Measurements from ENCODE around the gene BIRC6. TPM values are rescaled to one million over a fixed set of nuclear protein-coding genes. Genes with fewer than 3 reads are reported as not detected.
"Not testable (repeated sequence)": the region's sequence is repeated elsewhere in the genome, so short reads cannot be mapped to it uniquely, and the experiment has no call there.

The BIRC6 gene
- total RNA-seq, 1 donor from 2014 or later = 88.3 TPM

DNA sequence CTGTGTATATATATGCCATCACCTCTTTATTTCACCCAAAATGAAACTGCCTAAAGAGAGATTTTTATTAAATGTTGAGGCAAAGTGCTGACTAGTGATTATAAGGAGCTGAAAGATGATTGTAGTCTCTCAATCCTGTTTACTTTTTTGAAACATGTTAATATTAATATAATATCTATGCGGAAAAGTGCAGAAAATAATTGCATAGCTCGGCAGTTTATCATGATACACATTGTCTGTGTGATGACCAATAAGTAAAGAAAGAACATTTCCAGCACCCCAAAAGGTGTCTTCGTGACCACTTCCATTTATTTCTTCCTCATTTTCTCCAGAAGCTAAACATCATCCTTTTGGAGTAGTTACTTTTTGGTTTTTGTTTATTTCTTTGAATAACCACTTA, 99.0 kb downstream of the BIRC6 start:
- DNase-seq (no peak), ATAC-seq (no peak)
- TF ChIP-seq, protein P1, sequence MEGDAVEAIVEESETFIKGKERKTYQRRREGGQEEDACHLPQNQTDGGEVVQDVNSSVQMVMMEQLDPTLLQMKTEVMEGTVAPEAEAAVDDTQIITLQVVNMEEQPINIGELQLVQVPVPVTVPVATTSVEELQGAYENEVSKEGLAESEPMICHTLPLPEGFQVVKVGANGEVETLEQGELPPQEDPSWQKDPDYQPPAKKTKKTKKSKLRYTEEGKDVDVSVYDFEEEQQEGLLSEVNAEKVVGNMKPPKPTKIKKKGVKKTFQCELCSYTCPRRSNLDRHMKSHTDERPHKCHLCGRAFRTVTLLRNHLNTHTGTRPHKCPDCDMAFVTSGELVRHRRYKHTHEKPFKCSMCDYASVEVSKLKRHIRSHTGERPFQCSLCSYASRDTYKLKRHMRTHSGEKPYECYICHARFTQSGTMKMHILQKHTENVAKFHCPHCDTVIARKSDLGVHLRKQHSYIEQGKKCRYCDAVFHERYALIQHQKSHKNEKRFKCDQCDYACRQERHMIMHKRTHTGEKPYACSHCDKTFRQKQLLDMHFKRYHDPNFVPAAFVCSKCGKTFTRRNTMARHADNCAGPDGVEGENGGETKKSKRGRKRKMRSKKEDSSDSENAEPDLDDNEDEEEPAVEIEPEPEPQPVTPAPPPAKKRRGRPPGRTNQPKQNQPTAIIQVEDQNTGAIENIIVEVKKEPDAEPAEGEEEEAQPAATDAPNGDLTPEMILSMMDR (IDR thresholded peaks at IDR 0.05) = no peak
- Histone ChIP-seq H3K27ac (no peak overlapping the region), H3K4me3 (no peak overlapping the region), H3K36me3 (peaks cover 27% of the 10 kb centered on the region), H3K9me3 (no peaks in the 10 kb centered on the region), H3K27me3 (ENCODE audit: low read depth) (no peaks in the 10 kb centered on the region), H3K4me1 (no peaks in the 10 kb centered on the region)
- intact Hi-C loops (cut with DNase I) = no loop called here

DNA sequence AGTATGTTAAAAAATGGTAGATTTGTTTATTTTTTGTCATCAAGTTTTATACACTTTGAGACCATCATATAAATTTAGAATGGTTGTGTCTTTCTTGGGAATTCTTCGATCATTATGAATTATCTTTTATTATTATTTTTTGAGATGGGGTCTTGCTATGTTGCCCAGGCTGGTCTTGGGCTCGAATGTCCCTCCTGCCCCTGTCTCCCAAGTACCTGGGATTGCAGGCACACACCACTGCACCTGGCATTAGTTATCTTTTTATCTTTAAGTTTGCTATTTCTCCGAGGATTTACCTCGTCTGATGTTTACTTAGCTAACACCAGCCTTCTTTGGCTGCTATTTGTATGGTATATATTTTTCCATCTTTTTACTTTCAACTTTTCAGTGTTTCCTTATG, 100.0 kb downstream of the BIRC6 start:
- Histone ChIP-seq H3K9me3 (no peaks in the 10 kb centered on the region), H3K4me1 (no peaks in the 10 kb centered on the region), H3K27me3 (ENCODE audit: low read depth) (no peaks in the 10 kb centered on the region), H3K4me3 (no peak overlapping the region), H3K27ac (no peak overlapping the region), H3K36me3 (peaks cover 18% of the 10 kb centered on the region)
- ATAC-seq (no peak), DNase-seq (no peak)
- intact Hi-C loops (cut with DNase I) = no loop called here
- TF ChIP-seq, protein P1 (IDR thresholded peaks at IDR 0.05) = no peak

DNA sequence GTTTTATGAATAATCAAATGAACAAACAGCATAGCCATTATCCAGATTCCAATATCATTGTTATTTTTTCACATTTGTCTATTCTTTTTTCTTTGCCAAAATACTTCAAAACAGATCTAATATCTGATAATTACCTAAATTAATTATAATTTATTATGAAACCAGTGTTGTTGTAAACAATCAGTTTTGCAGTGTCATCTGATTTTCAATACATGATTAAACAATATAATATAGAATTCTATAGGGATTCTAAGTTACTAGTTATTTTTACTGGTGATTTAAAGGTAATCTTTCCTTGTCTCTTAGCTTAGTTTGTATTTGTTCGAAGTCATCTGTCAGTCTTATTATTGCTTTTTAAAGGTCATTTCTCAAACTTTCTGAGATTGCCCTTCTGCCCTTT, 101.0 kb downstream of the BIRC6 start:
- DNase-seq (no peak), ATAC-seq (no peak)
- no peaks in the 10 kb centered on the region for H3K4me1 ChIP-seq

DNA sequence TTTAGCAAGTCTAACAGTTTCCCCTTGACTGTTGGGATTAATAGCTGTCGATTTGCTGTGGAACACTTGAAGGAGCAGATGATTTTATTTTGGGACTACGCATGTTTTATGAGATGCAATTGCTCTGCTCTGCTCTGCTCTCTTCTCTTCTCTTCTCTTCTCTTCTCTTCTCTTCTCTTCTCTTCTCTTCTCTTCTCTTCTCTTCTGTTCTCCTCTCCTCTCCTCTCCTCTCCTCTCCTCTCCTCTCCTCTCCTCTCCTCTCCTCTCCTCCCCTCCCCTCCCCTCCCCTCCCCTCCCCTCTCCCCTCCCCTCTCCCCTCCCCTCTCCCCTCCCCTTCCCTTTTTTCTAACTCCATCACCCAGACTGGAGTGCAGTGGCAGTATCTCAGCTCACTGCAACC, 104.0 kb downstream of the BIRC6 start:
- H3K4me1 ChIP-seq; H3K27ac ChIP-seq; ATAC-seq; H3K9me3 ChIP-seq; H3K27me3 ChIP-seq (ENCODE audit: low read depth); intact Hi-C loops (cut with DNase I); H3K4me3 ChIP-seq; DNase-seq: not testable (repeated sequence)
- H3K36me3 ChIP-seq = peaks cover 37% of the 10 kb centered on the region

More for the DNA sequence above, 101.0 kb downstream of the BIRC6 start:
- no peaks in the 10 kb centered on the region for H3K9me3 ChIP-seq
- H3K27me3 ChIP-seq (ENCODE audit: low read depth) = no peaks in the 10 kb centered on the region
- H3K36me3 ChIP-seq = peaks cover 25% of the 10 kb centered on the region
- TF ChIP-seq, protein P1 (IDR thresholded peaks at IDR 0.05) = no peak
- H3K27ac ChIP-seq = no peak overlapping the region
- intact Hi-C loops (cut with DNase I) = no loop called here
- no peak overlapping the region for H3K4me3 ChIP-seq

DNA sequence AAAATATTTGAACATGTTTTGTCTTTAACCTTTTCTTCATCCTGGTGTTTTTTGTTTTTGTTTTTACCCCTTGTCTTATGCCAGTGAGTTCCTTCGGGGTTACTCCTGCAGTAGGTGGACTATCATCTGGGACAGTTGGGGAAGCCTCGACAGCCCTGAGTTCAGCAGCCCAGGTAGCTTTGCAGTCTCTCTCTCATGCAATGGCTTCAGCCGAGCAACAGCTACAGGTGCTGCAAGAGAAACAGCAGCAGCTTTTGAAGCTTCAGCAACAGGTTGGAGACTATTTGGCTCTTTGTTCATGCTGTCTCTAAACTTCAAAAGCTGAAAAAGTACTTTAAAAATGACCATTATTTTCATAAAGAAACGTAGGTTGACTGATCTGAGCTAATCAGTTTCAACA, 106.3 kb downstream of the BIRC6 start:
- H3K4me1 ChIP-seq = no peaks in the 10 kb centered on the region
- intact Hi-C loops (cut with DNase I) = no loop called here
- no peak overlapping the region for H3K4me3 ChIP-seq
- H3K27me3 ChIP-seq (ENCODE audit: low read depth) = no peaks in the 10 kb centered on the region
- no peak overlapping the region for H3K27ac ChIP-seq
- no peaks in the 10 kb centered on the region for H3K9me3 ChIP-seq
- DNase-seq = no peak
- TF ChIP-seq, protein P1 (IDR thresholded peaks at IDR 0.05) = no peak
- no peak for ATAC-seq
- H3K36me3 ChIP-seq = peaks cover 60% of the 10 kb centered on the region

DNA sequence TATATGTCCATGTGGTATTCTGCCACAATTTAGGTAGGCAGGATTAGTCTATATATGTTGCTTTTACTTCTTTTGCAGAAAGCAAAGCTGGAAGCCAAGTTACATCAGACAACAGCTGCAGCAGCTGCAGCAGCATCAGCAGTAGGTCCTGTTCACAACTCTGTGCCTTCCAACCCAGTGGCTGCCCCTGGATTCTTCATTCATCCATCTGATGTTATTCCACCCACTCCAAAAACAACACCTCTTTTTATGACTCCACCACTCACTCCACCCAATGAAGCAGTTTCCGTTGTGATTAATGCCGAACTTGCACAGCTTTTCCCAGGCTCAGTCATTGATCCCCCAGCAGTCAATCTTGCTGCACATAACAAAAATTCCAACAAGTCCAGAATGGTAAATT, 107.6 kb downstream of the BIRC6 start:
- Histone ChIP-seq H3K9me3 (no peaks in the 10 kb centered on the region), H3K27ac (no peak overlapping the region), H3K36me3 (peaks cover 73% of the 10 kb centered on the region), H3K4me3 (no peak overlapping the region), H3K27me3 (ENCODE audit: low read depth) (no peaks in the 10 kb centered on the region), H3K4me1 (no peaks in the 10 kb centered on the region)
- TF ChIP-seq, protein P1 (IDR thresholded peaks at IDR 0.05) = no peak
- no peak for DNase-seq
- ATAC-seq = no peak
- intact Hi-C loops (cut with DNase I) = no loop called here

All from lower lobe of right lung (tissue), 2 donors.